Measurements from ENCODE around the gene PDIA5.

DNA sequence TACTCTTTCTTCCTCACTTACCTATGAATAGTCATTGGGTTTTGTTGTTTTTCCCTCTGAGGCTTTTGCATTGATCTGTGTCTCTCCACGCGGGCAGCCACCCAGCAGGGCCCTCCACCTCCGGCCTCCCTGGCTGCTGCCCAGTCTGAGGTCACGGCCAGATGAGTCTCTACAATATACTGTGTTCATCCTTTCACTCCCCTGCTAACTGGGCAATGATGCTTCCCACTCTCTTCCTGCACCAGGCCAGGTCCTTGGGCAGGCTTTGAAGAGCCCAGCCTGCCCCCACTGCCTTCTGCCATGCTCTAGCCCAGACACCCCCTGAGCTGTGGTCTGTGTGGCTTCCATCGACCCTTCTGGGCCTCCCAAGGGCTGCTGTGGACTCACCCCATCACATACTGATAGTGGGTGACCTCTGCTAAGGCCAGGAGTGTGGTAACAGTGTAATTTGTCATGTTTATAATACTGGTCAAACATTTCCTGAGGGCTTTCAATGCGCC is 18.0 kb downstream of the PDIA5 start:
- TF ChIP-seq, protein P1, sequence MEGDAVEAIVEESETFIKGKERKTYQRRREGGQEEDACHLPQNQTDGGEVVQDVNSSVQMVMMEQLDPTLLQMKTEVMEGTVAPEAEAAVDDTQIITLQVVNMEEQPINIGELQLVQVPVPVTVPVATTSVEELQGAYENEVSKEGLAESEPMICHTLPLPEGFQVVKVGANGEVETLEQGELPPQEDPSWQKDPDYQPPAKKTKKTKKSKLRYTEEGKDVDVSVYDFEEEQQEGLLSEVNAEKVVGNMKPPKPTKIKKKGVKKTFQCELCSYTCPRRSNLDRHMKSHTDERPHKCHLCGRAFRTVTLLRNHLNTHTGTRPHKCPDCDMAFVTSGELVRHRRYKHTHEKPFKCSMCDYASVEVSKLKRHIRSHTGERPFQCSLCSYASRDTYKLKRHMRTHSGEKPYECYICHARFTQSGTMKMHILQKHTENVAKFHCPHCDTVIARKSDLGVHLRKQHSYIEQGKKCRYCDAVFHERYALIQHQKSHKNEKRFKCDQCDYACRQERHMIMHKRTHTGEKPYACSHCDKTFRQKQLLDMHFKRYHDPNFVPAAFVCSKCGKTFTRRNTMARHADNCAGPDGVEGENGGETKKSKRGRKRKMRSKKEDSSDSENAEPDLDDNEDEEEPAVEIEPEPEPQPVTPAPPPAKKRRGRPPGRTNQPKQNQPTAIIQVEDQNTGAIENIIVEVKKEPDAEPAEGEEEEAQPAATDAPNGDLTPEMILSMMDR (conservative IDR thresholded peaks at IDR 0.05; ENCODE audit: low read length), result no peak
- no peak for TF ChIP-seq EZH2phosphoT487 (IDR thresholded peaks at IDR 0.05; ENCODE audit: borderline replicate concordance)

All from Loucy (cell line).